ENCODE data around the gene DVL2. TPM values are rescaled to one million over a fixed set of nuclear protein-coding genes. Genes with fewer than 3 reads are reported as not detected.

The DVL2 gene
- total and polyA plus RNA-seq, 2 of the 13 experiments (the other 11 are each of a cell fraction or from before 2014, with no cell fraction given) = 5.7 to 38.2 TPM

GRCh38 chr17:7179317-7180254 is 54.7 kb downstream of the DVL2 start, which contains the start of gene ASGR1 (continued):
- TF ChIP-seq SALL1 (CRISPR knock-in tag; IDR thresholded peaks at IDR 0.05) (peak; percentile 84), ZZZ3 (CRISPR knock-in tag; IDR thresholded peaks at IDR 0.05; ENCODE audit: borderline replicate concordance) (no peak), KDM3A (CRISPR knock-in tag; IDR thresholded peaks at IDR 0.05; ENCODE audit: low read depth) (peak; percentile 87; the same call in 1 of the 2 replicates), ZNF292 (CRISPR knock-in tag; IDR thresholded peaks at IDR 0.05; ENCODE audit: borderline replicate concordance, low read depth) (peak; percentile 80), SMARCE1 (IDR thresholded peaks at IDR 0.05; ENCODE audit: borderline replicate concordance) (no peak), YY1 (IDR thresholded peaks at IDR 0.05; ENCODE audit: insufficient read depth, insufficient replicate concordance, low read depth, low read length) (peak; percentile 9), NCOA2 (CRISPR knock-in tag; IDR thresholded peaks at IDR 0.05) (peak; percentile 91), MATR3 (CRISPR knock-in tag; IDR thresholded peaks at IDR 0.05) (no peak), HINFP (CRISPR knock-in tag; IDR thresholded peaks at IDR 0.05; ENCODE audit: low read depth) (no peak), PRPF4 (IDR thresholded peaks at IDR 0.05; ENCODE audit: low read depth, low read length, poor library complexity, severe bottlenecking) (peak; percentile 88), NFE2 (CRISPR knock-in tag; IDR thresholded peaks at IDR 0.05) (no peak), ZKSCAN8 (CRISPR knock-in tag; IDR thresholded peaks at IDR 0.05; ENCODE audit: borderline replicate concordance) (peak; percentile 80; the same call in 1 of the 2 replicates), STAG1 (CRISPR knock-in tag; IDR thresholded peaks at IDR 0.05) (no peak; the same call in none of the 2 replicates), HNRNPL (IDR thresholded peaks at IDR 0.05; ENCODE audit: low read depth, low read length) (peak; percentile 87), RXRB (CRISPR knock-in tag; IDR thresholded peaks at IDR 0.05; ENCODE audit: borderline replicate concordance) (peak; percentile 84), TBL1XR1 (IDR thresholded peaks at IDR 0.05; ENCODE audit: borderline replicate concordance, low read length, partially characterized antibody) (no peak), TRIM24 (CRISPR knock-in tag; IDR thresholded peaks at IDR 0.05) (peak; percentile 82; the same call in 1 of the 2 replicates), PRMT3 (CRISPR knock-in tag; IDR thresholded peaks at IDR 0.05; ENCODE audit: borderline replicate concordance, low read depth) (no peak), KDM2A (CRISPR knock-in tag; IDR thresholded peaks at IDR 0.05; ENCODE audit: borderline replicate concordance, low read depth) (peak; percentile 54), ZNF101 (CRISPR knock-in tag; IDR thresholded peaks at IDR 0.05; ENCODE audit: borderline replicate concordance, low read depth) (no peak), ZNF460 (CRISPR knock-in tag; IDR thresholded peaks at IDR 0.05; ENCODE audit: borderline replicate concordance) (no peak)
- TF ChIP-seq, protein P1, sequence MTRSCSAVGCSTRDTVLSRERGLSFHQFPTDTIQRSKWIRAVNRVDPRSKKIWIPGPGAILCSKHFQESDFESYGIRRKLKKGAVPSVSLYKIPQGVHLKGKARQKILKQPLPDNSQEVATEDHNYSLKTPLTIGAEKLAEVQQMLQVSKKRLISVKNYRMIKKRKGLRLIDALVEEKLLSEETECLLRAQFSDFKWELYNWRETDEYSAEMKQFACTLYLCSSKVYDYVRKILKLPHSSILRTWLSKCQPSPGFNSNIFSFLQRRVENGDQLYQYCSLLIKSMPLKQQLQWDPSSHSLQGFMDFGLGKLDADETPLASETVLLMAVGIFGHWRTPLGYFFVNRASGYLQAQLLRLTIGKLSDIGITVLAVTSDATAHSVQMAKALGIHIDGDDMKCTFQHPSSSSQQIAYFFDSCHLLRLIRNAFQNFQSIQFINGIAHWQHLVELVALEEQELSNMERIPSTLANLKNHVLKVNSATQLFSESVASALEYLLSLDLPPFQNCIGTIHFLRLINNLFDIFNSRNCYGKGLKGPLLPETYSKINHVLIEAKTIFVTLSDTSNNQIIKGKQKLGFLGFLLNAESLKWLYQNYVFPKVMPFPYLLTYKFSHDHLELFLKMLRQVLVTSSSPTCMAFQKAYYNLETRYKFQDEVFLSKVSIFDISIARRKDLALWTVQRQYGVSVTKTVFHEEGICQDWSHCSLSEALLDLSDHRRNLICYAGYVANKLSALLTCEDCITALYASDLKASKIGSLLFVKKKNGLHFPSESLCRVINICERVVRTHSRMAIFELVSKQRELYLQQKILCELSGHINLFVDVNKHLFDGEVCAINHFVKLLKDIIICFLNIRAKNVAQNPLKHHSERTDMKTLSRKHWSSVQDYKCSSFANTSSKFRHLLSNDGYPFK (CRISPR knock-in tag; IDR thresholded peaks at IDR 0.05; ENCODE audit: borderline replicate concordance) = peak; percentile 53; the same call in 1 of the 2 replicates
- TF ChIP-seq, protein P2, sequence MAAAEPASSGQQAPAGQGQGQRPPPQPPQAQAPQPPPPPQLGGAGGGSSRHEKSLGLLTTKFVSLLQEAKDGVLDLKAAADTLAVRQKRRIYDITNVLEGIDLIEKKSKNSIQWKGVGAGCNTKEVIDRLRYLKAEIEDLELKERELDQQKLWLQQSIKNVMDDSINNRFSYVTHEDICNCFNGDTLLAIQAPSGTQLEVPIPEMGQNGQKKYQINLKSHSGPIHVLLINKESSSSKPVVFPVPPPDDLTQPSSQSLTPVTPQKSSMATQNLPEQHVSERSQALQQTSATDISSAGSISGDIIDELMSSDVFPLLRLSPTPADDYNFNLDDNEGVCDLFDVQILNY (CRISPR knock-in tag; conservative IDR thresholded peaks at IDR 0.05) = no peak

Measured in HepG2 (cell line).